Pancreas (tissue), 10 donors: ENCODE data around the gene MLH3. TPM values are rescaled to one million over a fixed set of nuclear protein-coding genes. Genes with fewer than 3 reads are reported as not detected.

ENCODE experiments used
- ATAC-seq, 4 donors: fragments of 200-7000 bp; cut with Tn5 transposase; one replicate each; pipeline versions ENCODE4 v1.8.0 to v1.9.1; 2020; ENCODE audit warnings: mild to moderate bottlenecking in 4 of 4, moderate library complexity in 4 of 4
- DNase-seq, 6 donors: peaks; one replicate each; pipeline ENCODE4 v3.0.0-alpha.2; 2020
- FAIRE-seq: peaks from 2 replicates; lab custom pipeline; 2012; peaks lifted over from hg19 to GRCh38; lab: Jason Lieb, UNC
- H3K27ac ChIP-seq, 4 donors: fragments of 200-600 bp; sonication (generic); 1 replicate in 3 of 4; 2 replicates in 1 of 4; pipeline versions ENCODE4 v1.5.0 to v1.8.0; 2020
- H3K27me3 ChIP-seq, 4 donors: fragments of 200-600 bp; one replicate each; pipeline ENCODE4 v1.8.0; 2021
- H3K36me3 ChIP-seq, 3 donors: fragments of 200-600 bp; sonication (generic) in 1 of 3; one replicate each; pipeline versions ENCODE4 v1.5.0 to v1.8.0; 2020 to 2021
- H3K4me1 ChIP-seq, 3 donors: fragments of 200-600 bp; one replicate each; pipeline ENCODE4 v1.8.0; 2021
- H3K4me3 ChIP-seq, 4 donors: fragments of 200-600 bp; sonication (generic) in 2 of 4; one replicate each; pipeline versions ENCODE4 v1.5.0 to v1.8.0; 2020 to 2021
- H3K9me3 ChIP-seq, 4 donors: fragments of 200-600 bp; one replicate each; pipeline ENCODE4 v1.8.0; 2021
- CTCF ChIP-seq, 4 donors: fragments of 200-600 bp; sonication (generic) in 3 of 4; IDR thresholded peaks; one replicate each; pipeline versions ENCODE4 v1.5.0 to v1.8.0; 2021; ENCODE audit warnings: antibody characterized with exemption in 4 of 4
- WGBS, 2 donors: extraction: QIAGEN DNeasy Blood & Tissue Kit; methylation state at CpG; one replicate each; pipeline ENCODE4 v1.1.7; 2013; 5-methylcytosine and 5-hydroxymethylcytosine counted together
- intact Hi-C, 3 donors: fragments of 100-400 bp; cut with DNase I; formaldehyde crosslinking; loops; one replicate each; pipeline versions ENCODE4 v1.11.1 to v1.14.2; 2022
- polyA plus RNA-seq, 2 donors: library from polyadenylated mRNA; stranded (reverse); fragments of 200-250 nt; gene quantifications; one replicate each; pipeline ENCODE4 v1.2.3, GENCODE V29; 2013
- total RNA-seq, 6 donors: library from RNA; stranded (reverse); fragmentation: NEBNext Ultra II Directional in 4 of 6; extraction: Animal tissue kit (Norgen Biotek cat#: 25700) in 4 of 6; gene quantifications; one replicate each; pipeline versions ENCODE4 v1.2.1 to v1.2.4, GENCODE V29; 2021 to 2023
- donor health status: healthy with polysubstance abuse.
- donor health status: DM: no; HTN: no; CAD: no; lungs with moderate emphysema.
- donor health status: DM: no; HTN: no; CAD: no.
- donor health status: control.
- donor health status: control.
- donor health status: Bipolar disorder and iron deficiency.
- donor health status: DM: yes; HTN: yes; CAD: no.
- donor health status: DM: no; HTN: no; CAD: no.
- donor health status: DM: no; HTN: no; CAD: no.
- donor health status: DM: yes; HTN: yes; CAD: no.

Gene MLH3
- 10 to 100 TPM in 5 of 6 donors, 1 to 10 TPM in 1; 9.4 to 23.5 (median 12.0) TPM for total RNA-seq
- polyA plus RNA-seq = 10 to 100 TPM; 14.7 to 20.8 TPM

- 0% methylated on average over 59 of the region's 59 CpGs for WGBS, 2 donors
- Histone ChIP-seq H3K36me3 (no peaks in the 10 kb centered on the region), H3K4me1 (peaks cover 0 to 13% (median 8%) of the 10 kb centered on the region in 3 donors), H3K27me3 (no peaks in the 10 kb centered on the region), H3K4me3 (peak within 1 kb of the TSS; percentile 55 to 73 (median 64)), H3K9me3 (no peaks in the 10 kb centered on the region), H3K27ac (peak within 1 kb of the TSS; percentile 88 to 94 (median 92))
- ATAC-seq (peak; percentile 93 to 95 (median 94)), FAIRE-seq (no peak), DNase-seq (peak; percentile 73 to 94 (median 84))
- TF ChIP-seq CTCF (IDR thresholded peaks at IDR 0.05) = no peak
- intact Hi-C loops = no loop called here
These were observed at the start of gene MLH3 for GRCh38 chr14:75050852-75051555. TSS of gene MLH3 (minus strand) at chr14:75051467. CDS start at chr14:75049655, 1,812 bp downstream.

DNA sequence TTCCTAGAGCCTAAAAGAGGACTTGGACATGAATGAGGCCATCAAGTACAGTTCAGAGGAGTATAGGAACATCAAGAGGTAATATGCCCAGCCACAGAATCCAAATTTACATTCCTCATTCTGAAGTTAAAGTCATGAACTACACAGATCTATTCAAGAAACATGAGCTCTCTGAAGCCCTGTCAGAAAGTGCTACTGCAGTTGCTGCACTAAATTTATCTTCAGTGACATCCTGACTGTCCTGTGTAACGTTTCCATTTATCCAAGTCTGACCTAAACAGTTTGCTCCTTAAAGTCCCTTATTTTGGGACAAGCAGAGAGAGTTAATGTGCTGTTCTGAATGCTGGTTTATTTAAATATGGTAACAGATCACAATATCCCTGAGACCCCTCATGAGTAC, 47.4 kb upstream of the MLH3 start:
- FAIRE-seq = no peak
- ATAC-seq = no peak
- TF ChIP-seq CTCF (IDR thresholded peaks at IDR 0.05) = no peak
- 53 to 54% methylated on average over 1 of the region's 1 CpG for WGBS, 2 donors
- Histone ChIP-seq H3K9me3 (no peaks in the 10 kb centered on the region), H3K4me3 (no peak overlapping the region), H3K4me1 (no peaks in the 10 kb centered on the region), H3K27me3 (no peaks in the 10 kb centered on the region), H3K36me3 (peaks cover 7 to 65% (median 14%) of the 10 kb centered on the region in 3 donors), H3K27ac (no peak overlapping the region)
- no peak for DNase-seq
- intact Hi-C loops = no loop called here

DNA sequence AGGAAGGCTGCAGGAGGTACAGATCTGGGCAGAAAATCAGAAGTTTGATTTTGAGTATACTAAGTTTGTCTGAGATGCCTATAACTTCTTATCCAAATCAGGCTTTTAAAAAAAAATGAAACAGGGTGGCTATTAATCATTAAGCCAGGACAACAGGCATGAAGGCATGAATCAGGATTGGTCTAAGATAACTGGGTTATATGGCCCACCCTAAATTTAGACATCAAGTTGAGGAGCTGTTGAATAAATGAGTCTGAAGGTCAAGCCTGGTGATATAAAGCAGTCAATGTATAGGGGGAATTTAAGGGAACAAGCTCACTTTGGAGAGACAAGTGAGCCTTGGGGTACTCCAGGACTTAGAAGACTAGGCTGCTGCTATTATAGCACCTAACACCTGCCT, 46.9 kb upstream of the MLH3 start:
- Histone ChIP-seq H3K9me3 (no peaks in the 10 kb centered on the region), H3K36me3 (peaks cover 7 to 70% (median 14%) of the 10 kb centered on the region in 3 donors), H3K27me3 (no peaks in the 10 kb centered on the region), H3K4me3 (no peak overlapping the region), H3K4me1 (no peaks in the 10 kb centered on the region), H3K27ac (no peak overlapping the region)
- FAIRE-seq = no peak
- no peak for ATAC-seq
- DNase-seq = no peak
- TF ChIP-seq CTCF (IDR thresholded peaks at IDR 0.05) = no peak
- intact Hi-C loops = no loop called here

DNA sequence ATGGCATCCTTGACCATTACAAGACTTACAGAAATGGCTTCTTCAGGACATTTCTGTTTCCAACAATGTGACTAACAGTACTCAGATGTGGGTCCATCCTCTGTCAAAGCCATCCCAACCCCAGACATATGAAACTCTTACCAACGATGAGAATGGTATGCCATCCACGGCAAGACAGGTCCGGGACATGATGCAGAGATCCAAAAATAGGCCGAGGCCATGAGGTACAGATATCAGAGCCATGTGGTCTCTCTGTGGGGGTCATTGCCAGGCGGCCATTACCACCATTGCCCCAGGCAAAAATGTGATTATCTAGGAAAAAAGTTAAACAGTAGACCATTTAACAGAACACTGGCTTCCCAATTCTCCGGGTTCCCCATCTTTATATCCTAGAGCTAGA, 45.7 kb upstream of the MLH3 start:
- H3K4me3 ChIP-seq = no peak overlapping the region
- H3K27ac ChIP-seq = no peak overlapping the region
- no peak for TF ChIP-seq CTCF (IDR thresholded peaks at IDR 0.05)
- no peak for DNase-seq
- H3K27me3 ChIP-seq = no peaks in the 10 kb centered on the region
- peaks cover 7 to 81% (median 14%) of the 10 kb centered on the region in 3 donors for H3K36me3 ChIP-seq
- WGBS, 2 donors = 82 to 90% methylated on average over 6 of the region's 6 CpGs
- no peak for ATAC-seq
- intact Hi-C loops = no loop called here
- FAIRE-seq = no peak
- H3K4me1 ChIP-seq = no peaks in the 10 kb centered on the region
- H3K9me3 ChIP-seq = no peaks in the 10 kb centered on the region

DNA sequence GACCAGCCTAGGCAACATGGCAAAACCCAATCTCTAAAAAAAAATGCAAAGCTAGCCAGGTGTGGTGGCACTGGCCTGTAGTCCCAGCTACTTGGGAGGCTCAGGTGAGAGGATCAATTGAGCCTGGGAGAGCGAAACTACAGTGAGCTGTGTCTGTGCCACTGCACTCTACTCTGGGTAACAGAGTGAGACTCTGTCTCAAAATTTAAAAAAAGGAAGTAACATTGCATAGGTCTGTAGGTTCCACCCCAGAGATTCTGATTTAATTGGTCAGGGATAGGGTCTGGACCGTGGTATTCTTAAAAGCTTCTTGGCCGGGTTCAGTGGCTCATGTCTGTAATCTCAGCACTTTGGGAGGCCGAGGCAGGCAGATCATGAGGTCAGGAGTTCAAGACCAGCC, 44.4 kb upstream of the MLH3 start:
- WGBS, 2 donors = 88 to 91% methylated on average over 4 of the region's 4 CpGs
- no peak for DNase-seq
- H3K27me3 ChIP-seq = no peaks in the 10 kb centered on the region
- no peaks in the 10 kb centered on the region for H3K4me1 ChIP-seq
- no peak overlapping the region for H3K27ac ChIP-seq
- FAIRE-seq = no peak
- H3K36me3 ChIP-seq = peaks cover 3 to 80% (median 14%) of the 10 kb centered on the region in 3 donors
- TF ChIP-seq CTCF (IDR thresholded peaks at IDR 0.05) = no peak
- no peak for ATAC-seq
- no peaks in the 10 kb centered on the region for H3K9me3 ChIP-seq
- no peak overlapping the region for H3K4me3 ChIP-seq
- intact Hi-C loops = no loop called here
